PC-3 (cell line): ENCODE measurements around the gene PPP6R1. TPM values are rescaled to one million over a fixed set of nuclear protein-coding genes. Genes with fewer than 3 reads are reported as not detected.
"Not testable (repeated sequence)": the region's sequence is repeated elsewhere in the genome, so short reads cannot be mapped to it uniquely, and the experiment has no call there.

Experiments
- ATAC-seq: fragments of 200-7000 bp; cut with Tn5 transposase; 2 replicates; pipeline ENCODE4 v1.9.1; 2020; ENCODE audit warnings: mild to moderate bottlenecking, moderate library complexity
- BruUV-seq: library from RNA; stranded (reverse); fragments of 400-500 nt; replicated peaks from 2 replicates; lab custom pipeline; 2021; lab: Mats Ljungman, UMichigan
- CTCF ChIA-PET: fragments of 300-600 bp; sonication (Branson Sonifier 250); formaldehyde crosslinking; loops from one replicate; lab custom pipeline; 2022; ENCODE audit warnings: antibody characterized with exemption; lab: Charles Lee
- POLR2A ChIA-PET: fragments of 300-600 bp; sonication (Branson Sonifier 250); formaldehyde crosslinking; loops from one replicate; lab custom pipeline; 2022; ENCODE audit warnings: antibody characterized with exemption; ENCODE audit not compliant: unreplicated experiment; lab: Charles Lee
- DNase-seq: peaks from one replicate; pipeline ENCODE4 v3.0.0-alpha.2; 2015
- H2AFZ ChIP-seq: fragments of 300-600 bp; sonication (generic); 2 replicates; pipeline ENCODE4 v1.6.0; 2016; ENCODE audit warnings: antibody characterized with exemption, low read length
- H3F3A ChIP-seq: fragments of 300-600 bp; sonication (generic); one replicate; pipeline ENCODE4 v1.6.0; 2017; ENCODE audit warnings: antibody characterized with exemption, low read length, control low read depth, mild to moderate bottlenecking; ENCODE audit not compliant: unreplicated experiment
- H3K27ac ChIP-seq: fragments of 300-600 bp; sonication (generic); 2 replicates; pipeline ENCODE4 v1.5.1; 2016; ENCODE audit warnings: mild to moderate bottlenecking, low read length
- H3K27me3 ChIP-seq: fragments of 300-600 bp; sonication (generic); 2 replicates; pipeline ENCODE4 v1.6.1; 2016; ENCODE audit warnings: low read length, mixed read lengths
- H3K36me3 ChIP-seq: fragments of 300-600 bp; sonication (generic); 2 replicates; pipeline ENCODE4 v1.6.1; 2016; ENCODE audit warnings: low read depth, mixed run types, low read length, mixed read lengths
- H3K4me1 ChIP-seq: fragments of 300-600 bp; sonication (generic); 2 replicates; pipeline ENCODE4 v1.5.1; 2016; ENCODE audit warnings: low read length; ENCODE audit not compliant: insufficient read depth
- H3K4me2 ChIP-seq: fragments of 300-600 bp; sonication (generic); 2 replicates; pipeline ENCODE4 v1.6.0; 2016; ENCODE audit warnings: low read length
- H3K4me3 ChIP-seq: fragments of 300-600 bp; sonication (generic); 2 replicates; pipeline ENCODE4 v1.5.1; 2016; ENCODE audit warnings: mild to moderate bottlenecking, low read length, mixed read lengths
- H3K79me2 ChIP-seq: fragments of 300-600 bp; sonication (generic); 2 replicates; pipeline ENCODE4 v1.6.1; 2017; ENCODE audit warnings: low read length, mixed read lengths
- H3K9ac ChIP-seq: fragments of 300-600 bp; sonication (generic); 2 replicates; pipeline ENCODE4 v1.6.0; 2016; ENCODE audit warnings: mild to moderate bottlenecking, low read length
- H3K9me2 ChIP-seq: fragments of 300-600 bp; sonication (generic); replicated peaks from 2 replicates; pipeline ENCODE4 v1.6.1; 2016; ENCODE audit warnings: mixed run types, low read length, mixed read lengths
- H3K9me3 ChIP-seq: fragments of 300-600 bp; sonication (generic); 2 replicates; pipeline ENCODE4 v1.6.1; 2016; ENCODE audit warnings: low read length, mixed read lengths
- H4K20me1 ChIP-seq: fragments of 300-600 bp; sonication (generic); 2 replicates; pipeline ENCODE4 v1.6.1; 2016; ENCODE audit warnings: low read length, mixed read lengths
- CTCF ChIP-seq: fragments of 300-600 bp; sonication (generic); conservative IDR thresholded peaks from 2 replicates; pipeline ENCODE4 v1.5.1; 2017; ENCODE audit warnings: antibody characterized with exemption, low read depth, mild to moderate bottlenecking, low read length
- EZH2 ChIP-seq: fragments of 300-600 bp; sonication (generic); IDR thresholded peaks from one replicate; pipeline ENCODE4 v1.6.1; 2017; ENCODE audit warnings: antibody characterized with exemption, mild to moderate bottlenecking, low read length; ENCODE audit not compliant: unreplicated experiment
- EZH2phosphoT487 ChIP-seq: fragments of 300-600 bp; sonication (generic); IDR thresholded peaks from 2 replicates; pipeline ENCODE4 v1.6.1; 2018; ENCODE audit warnings: mild to moderate bottlenecking, antibody characterized with exemption, low read length, borderline replicate concordance
- intact Hi-C: fragments of 100-400 bp; cut with micrococcal nuclease; formaldehyde crosslinking; loops from 2 replicates; pipeline ENCODE4 v1.9.0; 2023
- total RNA-seq: library from RNA; depleted of rRNA; stranded (reverse); fragments of >200 nt; gene quantifications from 2 replicates; pipeline ENCODE4 v1.2.3, GENCODE V29; 2014

PPP6R1 gene
- total RNA-seq, 1 experiment from 2014 or later, result 159 TPM

GRCh38 chr19:55202199-55202598, 56.6 kb downstream of the PPP6R1 start:
- H3K9ac ChIP-seq, ATAC-seq, H3K9me2 ChIP-seq, H4K20me1 ChIP-seq, intact Hi-C loops, H3K27ac ChIP-seq, H3K9me3 ChIP-seq, H3K4me3 ChIP-seq, H3K27me3 ChIP-seq, H3K36me3 ChIP-seq, H2AFZ ChIP-seq, POLR2A ChIA-PET, H3K4me2 ChIP-seq, H3F3A ChIP-seq, H3K79me2 ChIP-seq, BruUV-seq: not testable (repeated sequence)
- CTCF ChIA-PET, result interaction anchor here (0.7 kb wide), 1 partner anchor 99 kb away, joined by 4 read pairs; no protein-coding TSS in a partner anchor
- TF ChIP-seq CTCF, result 0 out of 2 replicates have a peak, but pooled peaks have one; percentile 34
- DNase-seq, result peak; percentile 28
- H3K4me1 ChIP-seq, result peaks cover 10% of the 10 kb centered on the region

GRCh38 chr19:55199620-55200204, 59.1 kb downstream of the PPP6R1 start:
- no peak overlapping the region for H3K4me2 ChIP-seq
- H3K36me3 ChIP-seq, result no peaks in the 10 kb centered on the region
- H3K4me1 ChIP-seq, result no peaks in the 10 kb centered on the region
- no peaks in the 10 kb centered on the region for H3K9me3 ChIP-seq
- H3K9ac ChIP-seq, result no peak overlapping the region
- H2AFZ ChIP-seq, result no peak overlapping the region
- no peaks in the 10 kb centered on the region for H4K20me1 ChIP-seq
- H3K27ac ChIP-seq, result no peak overlapping the region
- no peak overlapping the region for H3K4me3 ChIP-seq
- H3K79me2 ChIP-seq, result no peaks in the 10 kb centered on the region
- H3F3A ChIP-seq, result no peaks in the 10 kb centered on the region
- DNase-seq (no peak), ATAC-seq (no peak)
- TF ChIP-seq EZH2phosphoT487 (no peak), CTCF (no peak), EZH2 (no peak)
- H3K27me3 ChIP-seq, result no peaks in the 10 kb centered on the region
- no peaks in the 10 kb centered on the region for H3K9me2 ChIP-seq
- POLR2A ChIA-PET, result no interaction called here
- intact Hi-C loops, result no loop called here
- BruUV-seq, result no TSS peak
- CTCF ChIA-PET, result no interaction called here

- no peaks in the 10 kb centered on the region for H3K9me2 ChIP-seq
- no peak overlapping the region for H3K9ac ChIP-seq
- no peaks in the 10 kb centered on the region for H3K27me3 ChIP-seq
- H4K20me1 ChIP-seq, result no peaks in the 10 kb centered on the region
- no peak overlapping the region for H3K27ac ChIP-seq
- H3K9me3 ChIP-seq, result no peaks in the 10 kb centered on the region
- intact Hi-C loops, result no loop called here
- ChIA-PET CTCF (no interaction called here), POLR2A (no interaction called here)
- no TSS peak for BruUV-seq
- no peaks in the 10 kb centered on the region for H3K79me2 ChIP-seq
- no peak for DNase-seq
- H2AFZ ChIP-seq, result no peak overlapping the region
- no peak overlapping the region for H3K4me3 ChIP-seq
- no peak for ATAC-seq
- no peaks in the 10 kb centered on the region for H3K36me3 ChIP-seq
- no peaks in the 10 kb centered on the region for H3F3A ChIP-seq
- TF ChIP-seq EZH2phosphoT487 (no peak), CTCF (no peak), EZH2 (no peak)
- no peak overlapping the region for H3K4me2 ChIP-seq
- H3K4me1 ChIP-seq, result no peaks in the 10 kb centered on the region
These were observed 60.2 kb downstream of the PPP6R1 start for GRCh38 chr19:55198651-55199050.
